GM18861 (cell line): ENCODE results near the gene ZNF267.
"Not testable (repeated sequence)": the region's sequence is repeated elsewhere in the genome, so short reads cannot be mapped to it uniquely, and the experiment has no call there.

ENCODE experiments used
- ATAC-seq: cut with Tn5 transposase; IDR thresholded peaks from one replicate; pipeline ENCODE4 v1.9.1; 2021; ENCODE audit not compliant: unreplicated experiment

Gene ZNF267

GRCh38 chr16:31877876-31878642, 4.5 kb downstream of the ZNF267 start:
- no peak for ATAC-seq

- no peak for ATAC-seq
Observed at GRCh38 chr16:31879937-31880321, 6.3 kb downstream of the ZNF267 start.

DNA sequence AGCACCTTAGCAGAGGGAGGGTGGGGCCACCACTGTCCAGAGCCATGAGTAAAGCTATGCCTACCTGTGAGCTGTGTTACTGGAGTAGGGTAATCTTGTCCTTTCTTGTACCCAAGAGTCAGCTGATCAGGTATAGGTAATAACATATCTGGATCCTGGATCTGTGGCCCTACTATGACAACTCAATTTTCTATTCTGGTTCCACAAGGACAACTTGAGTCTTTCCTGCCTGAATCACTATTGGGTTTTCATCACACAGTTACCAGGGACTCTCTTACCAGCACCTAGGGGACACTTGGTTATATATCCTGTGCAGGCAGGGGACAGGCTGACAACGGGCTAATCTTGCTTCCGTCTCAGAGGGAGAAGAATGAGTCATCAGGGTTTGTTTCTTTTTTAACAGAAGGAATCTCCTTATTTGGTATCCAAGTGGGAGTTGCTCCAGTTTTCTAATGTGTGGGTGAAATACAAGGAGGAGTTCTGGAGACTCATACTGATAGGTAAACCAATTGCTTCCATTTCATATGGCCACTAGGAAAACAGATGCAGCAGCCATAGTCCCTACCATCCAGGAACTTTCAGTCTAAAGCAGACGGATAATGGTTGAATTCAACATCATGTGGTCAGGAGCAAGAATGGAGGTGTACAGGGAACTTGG, 6.8 kb downstream of the ZNF267 start:
- peak; percentile 32 for ATAC-seq

GRCh38 chr16:31886227-31886626, 12.6 kb downstream of the ZNF267 start:
- no peak for ATAC-seq

- ATAC-seq = no peak
Observed at GRCh38 chr16:31888735-31889134, 15.1 kb downstream of the ZNF267 start.

GRCh38 chr16:31892111-31892510, 18.5 kb downstream of the ZNF267 start:
- not testable (repeated sequence) for ATAC-seq

DNA sequence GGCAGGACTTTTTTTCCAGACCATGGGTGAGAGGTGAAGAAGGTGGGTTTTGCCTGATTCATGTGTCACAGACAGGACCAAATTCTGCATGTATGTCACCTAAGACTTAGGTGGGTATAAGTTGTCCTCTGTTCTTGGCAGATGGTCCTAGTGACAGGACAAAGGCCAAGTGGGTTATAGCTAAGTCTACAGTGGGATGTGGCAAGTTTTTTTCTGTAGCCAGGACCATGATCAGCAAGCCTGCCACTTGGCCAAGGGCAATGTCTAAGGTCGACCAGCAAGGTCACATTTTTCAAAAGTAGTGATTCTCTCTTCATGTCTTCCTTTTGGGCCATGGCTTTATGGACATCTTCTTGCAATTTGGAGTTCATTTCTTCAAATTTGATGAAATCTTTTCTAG, 20.2 kb downstream of the ZNF267 start:
- no peak for ATAC-seq

DNA sequence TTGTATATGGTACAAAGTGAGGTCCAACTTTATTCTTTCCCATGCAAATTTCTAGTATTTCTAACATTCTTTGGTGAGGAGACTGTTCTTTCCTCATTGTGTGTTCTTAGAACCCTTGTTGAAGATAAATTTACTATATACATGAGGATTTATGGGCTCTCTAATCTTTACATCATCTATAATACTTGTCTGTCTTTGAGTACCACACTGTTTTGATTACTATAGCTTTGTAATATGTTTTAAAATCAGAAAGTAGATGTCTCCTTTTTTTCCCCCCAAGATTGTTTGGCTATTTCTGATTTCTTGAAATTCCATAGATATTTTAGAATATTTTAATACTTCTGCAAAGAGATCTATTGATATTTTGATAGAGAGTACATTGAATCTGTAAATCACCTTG, 23.7 kb downstream of the ZNF267 start:
- ATAC-seq = no peak

DNA sequence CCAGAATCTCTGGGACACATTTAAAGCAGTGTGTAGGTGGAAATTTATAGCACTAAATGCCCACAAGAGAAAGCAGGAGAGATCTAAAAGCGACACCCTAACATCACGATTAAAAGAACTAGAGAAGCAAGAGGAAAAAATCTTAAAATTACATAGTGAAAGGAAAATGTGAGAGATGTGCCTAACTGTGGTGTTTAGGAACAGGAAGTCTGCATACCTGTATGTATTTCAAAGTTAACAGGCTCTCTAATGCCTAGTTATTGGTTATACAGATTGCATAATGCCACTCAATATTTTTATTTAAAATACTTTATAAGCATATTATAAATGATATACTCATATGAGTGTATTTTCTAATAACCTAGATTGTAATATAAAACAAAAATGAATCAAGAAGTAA, 25.9 kb downstream of the ZNF267 start:
- no peak for ATAC-seq

GRCh38 chr16:31904571-31904970, 31.0 kb downstream of the ZNF267 start:
- ATAC-seq = not testable (repeated sequence)

GRCh38 chr16:31913668-31914067, 40.1 kb downstream of the ZNF267 start:
- no peak for ATAC-seq

DNA sequence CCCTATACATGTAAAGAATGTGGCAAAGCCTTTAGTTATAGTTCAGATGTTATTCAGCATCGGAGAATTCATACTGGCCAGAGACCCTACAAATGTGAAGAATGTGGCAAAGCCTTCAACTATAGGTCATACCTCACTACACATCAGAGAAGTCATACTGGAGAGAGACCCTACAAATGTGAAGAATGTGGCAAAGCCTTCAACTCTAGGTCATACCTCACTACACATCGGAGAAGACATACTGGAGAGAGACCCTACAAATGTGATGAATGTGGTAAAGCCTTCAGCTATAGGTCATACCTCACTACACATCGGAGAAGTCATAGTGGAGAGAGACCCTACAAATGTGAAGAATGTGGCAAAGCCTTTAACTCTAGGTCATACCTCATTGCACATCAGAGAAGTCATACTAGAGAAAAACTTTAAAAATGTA, 42.5 kb downstream of the ZNF267 start:
- ATAC-seq = no peak

GRCh38 chr16:31920373-31920772, 46.8 kb downstream of the ZNF267 start:
- no peak for ATAC-seq

GRCh38 chr16:31951806-31952205, 78.2 kb downstream of the ZNF267 start:
- ATAC-seq = not testable (repeated sequence)

DNA sequence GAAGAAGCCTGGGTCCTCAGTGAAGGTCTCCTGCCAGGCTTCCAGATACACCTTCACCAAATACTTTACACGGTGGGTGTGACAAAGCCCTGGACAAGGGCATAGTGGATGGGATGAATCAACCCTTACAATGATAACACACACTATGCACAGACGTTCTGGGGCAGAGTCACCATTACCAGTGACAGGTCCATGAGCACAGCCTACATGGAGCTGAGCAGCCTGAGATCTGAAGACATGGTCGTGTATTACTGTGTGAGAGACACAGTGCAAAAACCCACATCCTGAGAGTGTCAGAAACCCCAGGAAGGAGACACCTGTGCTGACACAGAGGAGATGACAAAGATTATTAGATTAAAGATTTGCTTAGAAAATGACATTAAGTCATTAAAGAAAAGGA, 78.6 kb downstream of the ZNF267 start:
- ATAC-seq = not testable (repeated sequence)

DNA sequence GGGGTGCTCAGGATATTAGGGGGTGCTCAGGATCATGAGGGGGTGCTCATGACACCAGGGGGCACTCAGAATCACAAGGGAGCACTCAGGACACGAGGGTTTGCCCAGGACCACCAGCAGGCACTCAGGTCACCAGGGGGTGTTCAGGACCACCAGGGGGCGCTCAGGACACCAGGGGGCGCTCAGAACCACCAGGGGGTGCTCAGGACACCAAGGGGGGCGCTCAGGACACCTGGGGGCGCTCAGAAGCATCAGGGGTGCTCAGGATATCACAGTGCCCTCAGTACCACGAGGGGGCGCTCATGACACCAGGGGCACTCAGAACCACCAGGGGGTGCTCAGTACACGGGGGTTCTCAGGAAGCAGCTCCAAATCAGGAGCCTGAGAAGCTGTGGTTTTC, 82.6 kb downstream of the ZNF267 start:
- ATAC-seq = not testable (repeated sequence)

DNA sequence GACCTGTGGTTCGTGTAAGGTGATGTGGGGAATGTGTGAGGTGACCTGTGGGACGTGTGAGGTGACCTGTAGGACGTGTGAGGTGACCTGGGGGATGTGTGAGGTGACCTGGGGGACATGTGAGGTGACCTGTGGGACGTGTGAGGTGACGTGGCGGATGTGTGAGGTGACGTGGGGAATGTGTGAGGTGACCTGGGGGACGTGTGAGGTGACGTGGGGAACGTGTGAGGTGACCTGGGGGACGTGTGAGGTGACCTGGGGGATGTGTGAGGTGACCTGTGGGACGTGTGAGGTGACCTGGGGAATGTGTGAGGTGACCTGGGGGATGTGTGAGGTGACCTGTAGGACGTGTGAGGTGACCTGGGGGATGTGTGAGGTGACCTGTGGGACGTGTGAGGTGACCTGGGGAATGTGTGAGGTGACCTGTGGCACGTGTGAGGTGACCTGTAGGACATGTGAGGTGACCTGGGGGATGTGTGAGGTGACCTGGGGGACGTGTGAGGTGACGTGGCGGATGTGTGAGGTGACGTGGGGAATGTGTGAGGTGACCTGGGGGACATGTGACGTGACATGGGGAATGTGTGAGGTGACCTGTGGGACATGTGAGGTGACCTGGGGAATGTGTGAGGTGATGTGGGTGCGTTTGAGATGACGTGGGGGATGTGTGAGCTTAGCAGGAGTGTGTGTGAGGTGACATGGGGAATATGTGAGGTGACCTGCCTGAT, 86.7 kb downstream of the ZNF267 start:
- ATAC-seq = not testable (repeated sequence)
